K562 (cell line): Measurements from ENCODE around the gene MIS18A. TPM values are rescaled to one million over a fixed set of nuclear protein-coding genes. Genes with fewer than 3 reads are reported as not detected.

Source experiments
- DNMT1 ChIP-seq: fragments of 450-650 bp; IDR thresholded peaks from 2 replicates; pipeline ENCODE4 v1.6.1; 2016; ENCODE audit warnings: antibody characterized with exemption, mild to moderate bottlenecking
- ETV6 ChIP-seq, 3 experiments: fragments of 150-350 bp in 1 of 3; sonication (generic) in 1 of 3; formaldehyde crosslinking in 1 of 3; IDR thresholded peaks; 2 replicates each; pipeline versions ENCODE4 v1.6.1 to v1.8.0; 2014 to 2022; ENCODE audit warnings: borderline replicate concordance in 2 of 3, low read depth in 2 of 3, antibody characterized with exemption in 1 of 3, low read length in 1 of 3, mild to moderate bottlenecking in 1 of 3, missing genetic modification reagents in 1 of 3
- FOXP1 ChIP-seq: sonication (generic); formaldehyde crosslinking; IDR thresholded peaks from 2 replicates; pipeline ENCODE4 v1.8.0; 2022; ENCODE audit warnings: mild to moderate bottlenecking, missing genetic modification reagents
- GABPA ChIP-seq: fragments of 200-800 bp; sonication (Bioruptor generic); conservative IDR thresholded peaks from 2 replicates; pipeline ENCODE4 v1.6.1; 2016; ENCODE audit warnings: low read depth, missing genetic modification characterization, missing compliant biosample characterization
- RREB1 ChIP-seq: fragments of 250-450 bp; sonication (Bioruptor Pico); IDR thresholded peaks from 2 replicates; pipeline ENCODE4 v1.4.0; 2020
- SIX5 ChIP-seq, 2 experiments: IDR thresholded peaks; 2 replicates each; pipeline ENCODE4 v1.6.1; 2011; ENCODE audit warnings: low read length in 2 of 2, borderline replicate concordance in 1 of 2, low read depth in 1 of 2, mild to moderate bottlenecking in 1 of 2, moderate library complexity in 1 of 2; ENCODE audit not compliant: insufficient read depth in 1 of 2
- TAF7 ChIP-seq: fragments of 450-650 bp; IDR thresholded peaks from 2 replicates; pipeline ENCODE4 v1.6.1; 2016; ENCODE audit warnings: missing genetic modification characterization, missing compliant biosample characterization
- TFAP4 ChIP-seq: sonication (generic); formaldehyde crosslinking; IDR thresholded peaks from 2 replicates; pipeline ENCODE4 v1.8.0; 2022; ENCODE audit warnings: missing genetic modification reagents, mild to moderate bottlenecking, moderate library complexity, borderline replicate concordance
- ZNF518B ChIP-seq: fragments of 250-450 bp; sonication (Bioruptor Pico); IDR thresholded peaks from 2 replicates; pipeline ENCODE4 v1.5.0; 2021; ENCODE audit warnings: mild to moderate bottlenecking, moderate library complexity
- polyA plus RNA-seq, 8 experiments: library from polyadenylated mRNA; depleted of rRNA in 4 of 8; stranded (reverse) in 5 of 8; unstranded in 3 of 8; fragments of >200 nt; fragmentation: Nextera tagmentation in 2 of 8; fragmentation: Illumina TruSeq in 1 of 8; extraction: Ambion mirVana in 2 of 8; extraction: Trizol in 1 of 8; gene quantifications; 2 replicates each; pipeline versions ENCODE4 v1.2.1 to v1.2.3, GENCODE V29; 2011 to 2014; ENCODE audit warnings: inconsistent platforms in 1 of 8, missing spikeins in 1 of 8
- total RNA-seq, 7 experiments: library from RNA; depleted of rRNA in 6 of 7; stranded (reverse); fragments of >200 nt in 6 of 7; fragmentation: Illumina TruSeq in 2 of 7; extraction: Trizol in 2 of 7; gene quantifications; 2 replicates each; pipeline versions ENCODE4 v1.2.1 to v1.2.3, GENCODE V29; 2011 to 2021; ENCODE audit warnings: low replicate concordance in 1 of 7
- TF ChIP-seq, protein P1 (sequence below), 2 experiments: IDR thresholded peaks; 2 replicates each; pipeline ENCODE4 v1.6.1; 2012; ENCODE audit warnings: improper control_type of control experiment in 2 of 2, low read depth in 2 of 2, low read length in 2 of 2, borderline replicate concordance in 1 of 2
- TF ChIP-seq, protein P2 (sequence below): fragments of 250-450 bp; sonication (Bioruptor Pico); IDR thresholded peaks from 2 replicates; pipeline ENCODE4 v1.8.0; 2022; ENCODE audit warnings: inconsistent platforms

The MIS18A gene
- total and polyA plus RNA-seq, 9 of the 15 experiments (the other 6 are each of a cell fraction or from before 2014, with no cell fraction given): 17.7 to 75.3 (median 60.3) TPM

DNA sequence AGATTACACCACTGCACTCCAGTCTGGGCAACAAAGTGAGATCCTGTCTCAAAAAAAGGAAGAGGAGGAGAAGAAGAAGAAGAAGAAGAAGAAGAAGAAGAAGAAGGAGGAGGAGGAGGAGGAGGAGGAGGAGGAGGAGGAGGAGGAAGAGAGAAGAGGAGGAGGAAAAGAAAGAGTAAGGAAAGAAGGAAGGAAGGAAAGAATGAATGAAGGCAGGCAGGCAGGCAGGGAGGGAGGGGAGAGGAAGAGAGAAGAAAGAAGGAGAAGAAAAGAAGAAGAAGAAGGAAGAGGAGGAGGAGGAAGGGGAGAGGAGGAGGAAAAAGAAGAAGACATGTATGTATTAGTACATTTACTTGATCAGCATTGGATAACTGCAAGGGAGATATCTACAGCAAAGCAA, 26.7 kb downstream of the MIS18A start (continued):
- no peak for TF ChIP-seq TFAP4 (CRISPR knock-in tag)
- TF ChIP-seq TAF7 (tag): no peak
- no peak for TF ChIP-seq DNMT1
- TF ChIP-seq, protein P1, sequence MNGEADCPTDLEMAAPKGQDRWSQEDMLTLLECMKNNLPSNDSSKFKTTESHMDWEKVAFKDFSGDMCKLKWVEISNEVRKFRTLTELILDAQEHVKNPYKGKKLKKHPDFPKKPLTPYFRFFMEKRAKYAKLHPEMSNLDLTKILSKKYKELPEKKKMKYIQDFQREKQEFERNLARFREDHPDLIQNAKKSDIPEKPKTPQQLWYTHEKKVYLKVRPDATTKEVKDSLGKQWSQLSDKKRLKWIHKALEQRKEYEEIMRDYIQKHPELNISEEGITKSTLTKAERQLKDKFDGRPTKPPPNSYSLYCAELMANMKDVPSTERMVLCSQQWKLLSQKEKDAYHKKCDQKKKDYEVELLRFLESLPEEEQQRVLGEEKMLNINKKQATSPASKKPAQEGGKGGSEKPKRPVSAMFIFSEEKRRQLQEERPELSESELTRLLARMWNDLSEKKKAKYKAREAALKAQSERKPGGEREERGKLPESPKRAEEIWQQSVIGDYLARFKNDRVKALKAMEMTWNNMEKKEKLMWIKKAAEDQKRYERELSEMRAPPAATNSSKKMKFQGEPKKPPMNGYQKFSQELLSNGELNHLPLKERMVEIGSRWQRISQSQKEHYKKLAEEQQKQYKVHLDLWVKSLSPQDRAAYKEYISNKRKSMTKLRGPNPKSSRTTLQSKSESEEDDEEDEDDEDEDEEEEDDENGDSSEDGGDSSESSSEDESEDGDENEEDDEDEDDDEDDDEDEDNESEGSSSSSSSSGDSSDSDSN (IDR thresholded peaks at IDR 0.05; ENCODE audit: borderline replicate concordance in 1 of 2, low read depth in 2 of 2, low read length in 2 of 2): no peak
- TF ChIP-seq SIX5 (IDR thresholded peaks at IDR 0.05; ENCODE audit: borderline replicate concordance in 1 of 2, insufficient read depth in 1 of 2, low read depth in 1 of 2, low read length in 2 of 2): no peak
- no peak for TF ChIP-seq RREB1 (CRISPR knock-in tag)
- TF ChIP-seq ETV6 (IDR thresholded peaks at IDR 0.05; ENCODE audit: borderline replicate concordance in 1 of 2, low read depth in 2 of 2, low read length in 1 of 2): no peak
- TF ChIP-seq ETV6 (CRISPR knock-in tag; IDR thresholded peaks at IDR 0.05; ENCODE audit: borderline replicate concordance): no peak
- no peak for TF ChIP-seq GABPA (tag)
- TF ChIP-seq ZNF518B (CRISPR knock-in tag): no peak
- TF ChIP-seq FOXP1: no peak
- TF ChIP-seq, protein P2, sequence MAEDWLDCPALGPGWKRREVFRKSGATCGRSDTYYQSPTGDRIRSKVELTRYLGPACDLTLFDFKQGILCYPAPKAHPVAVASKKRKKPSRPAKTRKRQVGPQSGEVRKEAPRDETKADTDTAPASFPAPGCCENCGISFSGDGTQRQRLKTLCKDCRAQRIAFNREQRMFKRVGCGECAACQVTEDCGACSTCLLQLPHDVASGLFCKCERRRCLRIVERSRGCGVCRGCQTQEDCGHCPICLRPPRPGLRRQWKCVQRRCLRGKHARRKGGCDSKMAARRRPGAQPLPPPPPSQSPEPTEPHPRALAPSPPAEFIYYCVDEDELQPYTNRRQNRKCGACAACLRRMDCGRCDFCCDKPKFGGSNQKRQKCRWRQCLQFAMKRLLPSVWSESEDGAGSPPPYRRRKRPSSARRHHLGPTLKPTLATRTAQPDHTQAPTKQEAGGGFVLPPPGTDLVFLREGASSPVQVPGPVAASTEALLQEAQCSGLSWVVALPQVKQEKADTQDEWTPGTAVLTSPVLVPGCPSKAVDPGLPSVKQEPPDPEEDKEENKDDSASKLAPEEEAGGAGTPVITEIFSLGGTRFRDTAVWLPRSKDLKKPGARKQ: no peak
